Measurements from ENCODE around the gene ACP7. TPM values are rescaled to one million over a fixed set of nuclear protein-coding genes. Genes with fewer than 3 reads are reported as not detected.

ACP7 gene
- total and polyA plus RNA-seq, 10 of the 15 experiments (the other 5 are each of a cell fraction or from before 2014, with no cell fraction given) = not detected

- no TSS peak for BruUV-seq (replicated peaks)
- no peak for FAIRE-seq
- ChIA-PET RAD21 (ENCODE audit: unreplicated experiment) (no interaction called here), SMC1A (ENCODE audit: uncharacterized antibody, unreplicated experiment) (no interaction called here), POLR2A (no interaction called here), CTCF (no interaction called here)
- Histone ChIP-seq H4K20me1 (ENCODE audit: control insufficient read depth, insufficient read depth) (no peaks in the 10 kb centered on the region), H3K27me3 (replicated peaks in 1 of 2; ENCODE audit: control insufficient read depth in 2 of 2, insufficient read depth in 2 of 2, low read length in 1 of 2) (no peaks in the 10 kb centered on the region), H3K4me3 (no peak overlapping the region), H3K4me1 (ENCODE audit: control insufficient read depth, insufficient read depth, low read length) (no peaks in the 10 kb centered on the region), H3K9me3 (replicated peaks; ENCODE audit: control insufficient read depth, insufficient read depth, low read length) (no peaks in the 10 kb centered on the region), H2AFZ (ENCODE audit: control insufficient read depth, low read depth, low read length) (no peak overlapping the region), H3K4me2 (ENCODE audit: control insufficient read depth, insufficient read depth) (no peak overlapping the region), H3K79me2 (ENCODE audit: control insufficient read depth, insufficient read depth, low read length) (no peaks in the 10 kb centered on the region), H3K9ac (ENCODE audit: control insufficient read depth, insufficient read depth, low read length) (no peak overlapping the region), H3K36me3 (ENCODE audit: control insufficient read depth in 2 of 2, insufficient read depth in 2 of 2, low read length in 1 of 2) (no peaks in the 10 kb centered on the region; a peak in 1 of 4 replicates), H3K27ac (ENCODE audit: control insufficient read depth, insufficient read depth) (no peak overlapping the region)
- intact Hi-C loops (cut with micrococcal nuclease; ENCODE audit: unreplicated experiment) = no loop called here
- DNase-seq (ENCODE audit: low read depth, low spot score) = no peak
- no peak for ATAC-seq
- TF ChIP-seq TCF3 (IDR thresholded peaks at IDR 0.05; ENCODE audit: borderline replicate concordance, insufficient read depth, low read depth, low read length) = peak; percentile 80; the same call in 1 of the 2 replicates
- no peak for TF ChIP-seq RCOR1 (conservative IDR thresholded peaks at IDR 0.05; ENCODE audit: low read depth, low read length)
- TF ChIP-seq SIN3A (IDR thresholded peaks at IDR 0.05; ENCODE audit: low read depth, low read length) = no peak
- no peak for TF ChIP-seq EED (IDR thresholded peaks at IDR 0.05; ENCODE audit: low read depth)
- TF ChIP-seq MEF2B (IDR thresholded peaks at IDR 0.05; ENCODE audit: partially characterized antibody, poor library complexity, severe bottlenecking) = no peak
- no peak for TF ChIP-seq SUZ12 (IDR thresholded peaks at IDR 0.05; ENCODE audit: unreplicated experiment)
- TF ChIP-seq PBX3 (IDR thresholded peaks at IDR 0.05; ENCODE audit: insufficient replicate concordance, low read depth, low read length) = peak; percentile 75
- TF ChIP-seq SUPT20H (IDR thresholded peaks at IDR 0.05; ENCODE audit: borderline replicate concordance, control insufficient read depth, low read depth, low read length) = no peak
- no peak for TF ChIP-seq HDGF (IDR thresholded peaks at IDR 0.05)
- no peak for TF ChIP-seq SMAD5 (IDR thresholded peaks at IDR 0.05; ENCODE audit: low read depth)
- TF ChIP-seq CHD2 (IDR thresholded peaks at IDR 0.05; ENCODE audit: borderline replicate concordance, low read depth, low read length) = 0 out of 2 replicates have a peak, but pooled peaks have one; percentile 8
- TF ChIP-seq BCL3 (IDR thresholded peaks at IDR 0.05; ENCODE audit: borderline replicate concordance, insufficient read depth, low read depth, low read length, poor library complexity, severe bottlenecking) = peak; percentile 99
- no peak for TF ChIP-seq NR2F1 (conservative IDR thresholded peaks at IDR 0.05)
- WGBS (ENCODE audit: insufficient coverage, insufficient replicate concordance, low lambda C conversion rate, missing lambda C conversion rate) = 92% methylated on average over 12 of the region's 15 CpGs
- in situ Hi-C loops (cut with MboI) = no loop called here
Observed at GRCh38 chr19:39157997-39158389, 73.8 kb downstream of the ACP7 start.
